Stimulated activated CD4-positive, alpha-beta T cell treated with anti-CD3 and anti-CD28 coated beads, Interleukin-2, amount 100 ng/mL, for 48 hours (primary cell): ENCODE results near the gene UBTD1.
"Not testable (repeated sequence)": the region's sequence is repeated elsewhere in the genome, so short reads cannot be mapped to it uniquely, and the experiment has no call there.

Experiments
- DNase-seq, 2 donors: peaks; one replicate each; pipeline ENCODE4 v3.0.0-alpha.2; 2020

The UBTD1 gene

GRCh38 chr10:97498841-97499560 is at the start of gene UBTD1:
Gene UBTD1, plus strand, starts transcription at chr10:97498924. Its CDS starts 280 bp downstream, at chr10:97499204.
- DNase-seq: peak; percentile 10 to 18

GRCh38 chr10:97450828-97451227 is 47.9 kb upstream of the UBTD1 start:
- no peak for DNase-seq

DNA sequence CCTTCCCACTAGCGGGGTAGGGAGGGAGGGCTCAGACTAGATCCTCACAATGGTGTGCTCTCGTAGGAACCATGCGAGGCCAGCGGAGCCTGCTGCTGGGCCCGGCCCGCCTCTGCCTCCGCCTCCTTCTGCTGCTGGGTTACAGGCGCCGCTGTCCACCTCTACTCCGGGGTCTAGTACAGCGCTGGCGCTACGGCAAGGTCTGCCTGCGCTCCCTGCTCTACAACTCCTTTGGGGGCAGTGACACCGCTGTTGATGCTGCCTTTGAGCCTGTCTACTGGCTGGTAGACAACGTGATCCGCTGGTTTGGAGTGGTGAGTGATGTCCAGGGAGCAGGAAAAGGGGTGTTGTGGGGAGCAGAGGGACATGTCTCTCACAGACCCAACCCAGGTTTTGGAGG is 47.1 kb upstream of the UBTD1 start:
- DNase-seq: no peak

DNA sequence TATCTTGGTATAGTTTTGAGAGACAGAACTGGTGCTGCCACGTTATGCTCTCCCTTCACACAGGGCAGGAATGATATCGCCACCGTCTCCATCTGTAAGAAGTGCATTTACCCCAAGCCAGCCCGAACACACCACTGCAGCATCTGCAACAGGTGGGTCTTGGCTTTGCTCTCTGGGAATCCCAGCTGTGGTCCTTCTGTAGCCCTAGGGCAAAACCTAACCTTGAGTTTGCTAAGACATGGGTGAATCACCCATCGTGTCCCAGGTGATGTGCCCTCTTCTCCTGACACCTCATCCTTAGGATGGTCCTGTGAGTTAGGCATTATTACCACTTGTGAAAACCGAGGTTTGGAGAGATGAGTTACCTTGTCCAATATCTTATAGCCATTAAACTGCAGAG is 46.4 kb upstream of the UBTD1 start:
- no peak for DNase-seq

GRCh38 chr10:97454330-97455036 is 44.2 kb upstream of the UBTD1 start:
- DNase-seq: no peak

DNA sequence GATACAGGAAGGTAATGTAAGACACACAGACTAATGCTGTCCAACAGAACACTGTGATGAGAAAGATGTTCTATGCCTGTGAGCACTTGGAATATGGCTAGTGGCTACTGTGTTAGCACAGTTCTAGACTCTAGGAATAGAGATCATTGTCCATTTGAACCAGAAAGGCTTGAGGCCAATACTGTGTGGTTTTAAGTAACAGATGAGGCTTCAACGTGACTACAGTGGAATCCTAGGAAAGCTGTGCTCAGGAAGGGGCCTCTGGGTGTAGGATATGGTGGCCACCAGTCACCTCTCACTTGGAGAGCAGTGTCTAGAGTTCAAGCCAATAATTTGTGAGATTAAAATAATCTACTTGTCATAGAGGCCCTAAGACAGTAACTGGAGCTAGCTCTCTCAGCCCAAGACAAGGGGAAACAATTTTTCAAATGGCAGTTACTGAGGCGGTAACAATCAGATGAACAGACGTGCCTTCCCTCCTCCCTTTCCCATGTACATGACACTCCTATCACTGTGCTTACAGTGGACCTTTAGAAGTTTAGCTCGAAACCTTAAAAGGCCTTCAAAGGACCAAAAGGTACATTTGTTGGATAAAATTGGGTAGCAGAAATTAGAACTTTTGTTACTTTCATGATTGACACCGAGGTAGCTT is 42.6 kb upstream of the UBTD1 start:
- DNase-seq: no peak

DNA sequence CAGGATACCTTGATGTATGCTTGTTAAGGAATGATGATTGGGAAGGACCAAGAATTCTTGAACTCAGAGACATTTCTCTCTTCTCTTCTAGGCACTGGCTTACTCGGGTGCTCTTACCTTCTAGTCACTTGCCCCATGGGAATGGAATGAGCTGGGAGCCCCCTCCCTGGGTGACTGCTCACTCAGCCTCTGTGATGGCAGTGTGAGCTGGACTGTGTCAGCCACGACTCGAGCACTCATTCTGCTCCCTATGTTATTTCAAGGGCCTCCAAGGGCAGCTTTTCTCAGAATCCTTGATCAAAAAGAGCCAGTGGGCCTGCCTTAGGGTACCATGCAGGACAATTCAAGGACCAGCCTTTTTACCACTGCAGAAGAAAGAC is 42.0 kb upstream of the UBTD1 start:
- DNase-seq: no peak

DNA sequence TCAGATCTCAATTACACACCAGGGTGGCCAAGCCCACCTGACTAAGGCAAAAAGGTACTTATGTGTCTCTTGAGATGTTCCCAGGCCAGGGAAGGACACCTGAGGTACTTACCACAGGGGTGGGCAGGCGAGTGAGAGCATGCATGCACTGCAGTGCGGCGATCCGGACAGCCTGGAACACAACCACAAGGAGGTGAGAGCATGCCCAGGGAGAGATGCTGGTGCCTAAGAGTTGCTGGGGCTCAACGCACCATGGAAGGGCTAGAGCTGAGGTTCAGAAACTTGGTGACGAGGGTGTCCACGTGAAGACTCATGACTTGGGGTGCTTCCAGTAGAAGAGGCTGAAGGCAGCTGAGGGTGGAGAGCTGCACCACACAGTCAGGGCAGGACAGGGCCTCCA is 39.6 kb upstream of the UBTD1 start:
- DNase-seq: no peak

GRCh38 chr10:97459933-97460332 is 38.8 kb upstream of the UBTD1 start:
- no peak for DNase-seq

GRCh38 chr10:97462309-97462708 is 36.4 kb upstream of the UBTD1 start:
- no peak for DNase-seq

GRCh38 chr10:97463363-97464132 is 35.2 kb upstream of the UBTD1 start:
- peak; percentile 39 for DNase-seq

DNA sequence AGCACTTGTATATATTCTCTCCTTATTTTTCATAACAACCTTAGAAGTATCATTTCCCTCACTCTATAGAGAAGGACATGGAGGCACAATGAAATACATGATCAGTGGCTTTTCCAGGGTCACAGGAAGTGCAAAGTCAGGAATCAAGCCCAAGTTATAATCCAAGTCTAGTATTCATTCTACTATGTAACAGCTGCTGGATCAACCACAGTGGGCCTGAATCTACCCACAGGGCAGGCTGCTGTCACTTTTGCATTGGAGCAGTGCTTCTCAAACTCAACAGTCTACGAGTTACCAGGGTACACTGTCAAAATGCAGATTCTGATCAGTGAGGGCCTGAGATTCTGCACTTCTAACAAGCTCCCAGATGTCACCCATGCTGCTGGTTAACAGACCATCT is 34.5 kb upstream of the UBTD1 start:
- no peak for DNase-seq

DNA sequence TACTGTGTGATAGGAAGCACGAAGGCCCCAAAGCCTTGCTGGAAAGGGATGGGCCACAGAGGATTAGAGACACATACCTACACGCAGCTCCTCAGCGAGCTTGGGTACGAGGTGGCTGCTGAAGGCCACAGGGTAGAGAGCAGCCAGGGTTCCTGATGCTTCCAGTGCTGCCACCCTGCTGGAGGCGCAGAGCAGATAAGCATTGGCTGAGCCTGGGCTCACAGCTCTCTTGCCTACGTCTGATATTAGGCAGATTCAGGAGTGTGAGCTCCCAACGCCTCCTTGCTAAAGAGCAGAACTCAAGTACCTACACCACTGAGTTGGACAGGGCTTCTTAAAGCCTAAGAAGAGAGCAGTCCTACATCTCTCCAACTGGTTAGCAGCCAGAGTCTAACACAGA is 32.7 kb upstream of the UBTD1 start:
- no peak for DNase-seq

DNA sequence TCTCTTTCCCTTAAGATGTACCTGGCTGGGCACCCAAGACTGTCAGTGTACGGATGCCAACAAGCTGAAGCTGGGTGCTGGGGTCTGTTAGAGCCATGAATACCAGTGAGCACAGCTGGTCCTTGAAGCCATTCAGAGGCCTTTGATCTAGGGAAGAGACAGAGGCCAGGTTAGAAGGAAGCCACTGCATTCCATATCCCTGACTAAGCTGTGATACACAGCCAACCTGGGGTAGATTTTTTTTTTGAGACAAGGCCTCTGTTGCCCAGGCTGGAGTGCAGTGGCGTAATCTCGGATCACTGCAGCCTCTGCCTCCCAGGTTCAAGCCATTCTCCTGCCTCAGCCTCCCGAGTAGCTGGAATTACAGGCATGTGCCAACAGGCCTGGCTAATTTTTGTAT is 32.0 kb upstream of the UBTD1 start:
- DNase-seq: no peak

GRCh38 chr10:97468162-97468561 is 30.6 kb upstream of the UBTD1 start:
- DNase-seq: no peak

DNA sequence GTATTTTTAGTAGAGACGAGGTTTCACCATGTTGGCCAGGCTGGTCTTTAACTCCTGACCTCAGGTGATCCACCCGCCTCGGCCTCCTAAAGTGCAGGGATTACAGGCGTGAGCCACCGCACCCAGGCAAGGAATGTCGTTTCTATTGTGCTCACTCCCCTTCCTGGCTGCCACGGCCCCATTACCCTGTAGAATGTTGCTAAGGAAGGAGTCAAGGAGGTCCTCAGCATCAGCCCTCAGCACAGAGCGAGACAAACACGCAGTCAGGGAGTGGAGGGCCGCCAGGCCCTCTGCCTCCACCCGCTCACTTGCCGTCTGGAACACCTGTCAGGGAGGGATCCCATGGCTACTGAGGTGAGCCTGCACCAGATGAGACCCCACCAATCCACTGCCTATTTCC is 29.9 kb upstream of the UBTD1 start:
- not testable (repeated sequence) for DNase-seq

DNA sequence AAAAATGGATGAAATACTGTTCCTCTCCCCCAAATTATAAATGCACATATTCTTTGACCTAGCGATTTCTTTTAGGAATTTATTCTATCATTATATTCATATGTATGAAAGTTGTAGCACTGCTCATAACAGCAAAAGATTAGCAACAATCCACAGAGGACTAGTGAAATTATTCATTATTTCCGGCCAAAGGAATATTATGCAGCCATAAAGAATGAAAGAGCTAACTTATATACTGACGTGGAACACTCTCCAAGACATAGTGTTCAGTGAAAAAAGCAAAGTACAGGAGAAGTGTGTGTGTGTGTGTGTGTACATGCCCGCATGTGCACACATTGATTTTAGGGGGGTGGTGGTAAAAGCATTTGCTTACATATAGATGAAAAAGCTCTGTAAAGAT is 23.8 kb upstream of the UBTD1 start:
- DNase-seq: no peak

- no peak for DNase-seq
Measured at GRCh38 chr10:97475936-97476594, 22.7 kb upstream of the UBTD1 start.

DNA sequence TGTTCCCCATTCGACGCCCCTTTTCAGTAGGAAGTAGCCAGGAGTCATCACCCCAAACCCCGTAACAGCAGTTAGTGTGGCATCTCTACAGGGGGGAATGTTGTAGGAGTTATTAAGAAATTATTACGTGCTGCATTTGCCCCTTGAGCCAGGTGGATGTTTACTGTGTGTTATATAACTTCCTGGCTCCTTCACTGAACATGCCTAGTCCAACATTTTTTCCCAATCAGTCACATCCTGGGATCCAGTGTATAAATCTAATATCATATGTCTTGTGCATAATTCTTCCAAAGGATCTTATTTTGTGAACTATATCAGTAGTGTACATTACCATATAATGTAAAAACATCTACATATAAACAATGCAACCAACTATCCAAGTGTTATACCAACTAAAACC is 19.3 kb upstream of the UBTD1 start:
- DNase-seq: not testable (repeated sequence)

DNA sequence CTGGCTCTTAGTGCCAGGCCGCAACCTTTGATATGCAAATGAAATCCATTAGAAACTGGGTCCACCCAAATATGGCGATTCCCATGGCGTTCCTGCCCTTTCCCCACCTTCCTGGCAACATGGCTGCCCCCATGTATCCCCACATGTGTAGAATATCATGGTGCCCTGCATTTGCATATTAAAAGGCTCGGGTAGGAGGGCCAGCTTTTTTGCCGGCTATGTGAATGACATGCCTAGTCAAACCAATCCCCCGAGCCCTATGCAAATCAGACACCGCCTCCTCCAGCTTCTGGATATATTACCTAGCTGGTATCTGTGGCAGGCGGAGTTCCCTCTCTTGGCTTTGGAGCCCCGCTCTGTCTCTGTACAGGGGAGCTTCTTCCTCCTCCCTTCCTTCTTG is 18.8 kb upstream of the UBTD1 start:
- no peak for DNase-seq

- no peak for DNase-seq
Measured at GRCh38 chr10:97481071-97481470, 17.7 kb upstream of the UBTD1 start.

GRCh38 chr10:97482381-97482780 is 16.3 kb upstream of the UBTD1 start:
- DNase-seq: no peak

- DNase-seq: no peak
Measured at GRCh38 chr10:97483506-97483905, 15.2 kb upstream of the UBTD1 start.
